Stimulated activated CD4-positive, alpha-beta T cell treated with anti-CD3 and anti-CD28 coated beads, Interleukin-15, amount 100 ng/mL, for 1 hour (primary cell): ENCODE results near the gene DNAJA2.

Source experiments
- DNase-seq, 2 donors: peaks; one replicate each; pipeline ENCODE4 v3.0.0-alpha.2; 2020; ENCODE audit warnings: low read depth in 1 of 2, low spot score in 1 of 2

Gene DNAJA2

GRCh38 chr16:46906360-46907060 lies 67.0 kb downstream of the DNAJA2 start:
- DNase-seq = no peak
